SK-N-SH (cell line): ENCODE results near the gene PTPN13. TPM values are rescaled to one million over a fixed set of nuclear protein-coding genes. Genes with fewer than 3 reads are reported as not detected.

Experiments
- CTCF ChIA-PET: fragments of 300-600, 350-600 bp; formaldehyde crosslinking; extraction: SDS; loops from one replicate; lab custom pipeline; 2021; lab: Yijun Ruan, JAX
- POLR2A ChIA-PET: fragments of 350-600 bp; sonication (Branson Sonifier 250); formaldehyde crosslinking; extraction: SDS; loops from one replicate; lab custom pipeline; 2020; ENCODE audit warnings: antibody characterized with exemption, inconsistent platforms; lab: Yijun Ruan, JAX
- DNase-seq: peaks from one replicate; pipeline ENCODE4 v3.0.0; 2012
- H2AFZ ChIP-seq: fragments of 200-600 bp; sonication (generic); 2 replicates; pipeline ENCODE4 v1.8.1; 2016; ENCODE audit warnings: antibody characterized with exemption, mild to moderate bottlenecking, low read depth
- H3F3A ChIP-seq: fragments of 200-600 bp; sonication (generic); replicated peaks from 2 replicates; pipeline ENCODE3; 2016; ENCODE audit warnings: antibody characterized with exemption, mild to moderate bottlenecking; ENCODE audit not compliant: insufficient read depth
- H3K27ac ChIP-seq, 2 experiments: fragments of 200-500 bp in 1 of 2; fragments of 200-600 bp in 1 of 2; sonication (Bioruptor generic) in 1 of 2; sonication (generic), shearing (Covaris generic) in 1 of 2; 2 replicates each; pipeline versions ENCODE4 v1.5.1 to v1.6.1; 2014 to 2016; ENCODE audit warnings: low read depth in 2 of 2, inconsistent platforms in 1 of 2, low read length in 1 of 2, mild to moderate bottlenecking in 1 of 2, mixed read lengths in 1 of 2
- H3K27me3 ChIP-seq: fragments of 200-600 bp; sonication (generic), shearing (Covaris generic); 2 replicates; pipeline ENCODE4 v1.6.1; 2016; ENCODE audit warnings: mixed run types; ENCODE audit not compliant: insufficient read depth
- H3K36me3 ChIP-seq, 2 experiments: fragments of 200-500 bp in 1 of 2; fragments of 200-600 bp in 1 of 2; sonication (Bioruptor generic) in 1 of 2; sonication (generic) in 1 of 2; replicated peaks in 1 of 2; 2 replicates each; pipeline versions ENCODE3 to v1.5.1; 2014 to 2016; ENCODE audit warnings: low read length in 1 of 2, mild to moderate bottlenecking in 1 of 2; ENCODE audit not compliant: insufficient read depth in 2 of 2, control insufficient read depth in 1 of 2
- H3K4me1 ChIP-seq, 2 experiments: fragments of 200-500 bp in 1 of 2; fragments of 200-600 bp in 1 of 2; sonication (Bioruptor generic) in 1 of 2; sonication (generic), shearing (Covaris generic) in 1 of 2; 2 replicates each; pipeline versions ENCODE4 v1.5.1 to v1.6.1; 2014 to 2016; ENCODE audit warnings: low read depth in 1 of 2, low read length in 1 of 2, mixed run types in 1 of 2; ENCODE audit not compliant: insufficient read depth in 2 of 2, control insufficient read depth in 1 of 2
- H3K4me2 ChIP-seq: fragments of 200-600 bp; sonication (generic), shearing (Covaris generic); 2 replicates; pipeline ENCODE4 v1.6.1; 2017; ENCODE audit warnings: mixed run types
- H3K4me3 ChIP-seq, 2 experiments: fragments of 200-500 bp in 1 of 2; fragments of 200-600 bp in 1 of 2; sonication (Bioruptor generic) in 1 of 2; sonication (generic), shearing (Covaris generic) in 1 of 2; 2 replicates each; pipeline versions ENCODE4 v1.5.1 to v1.8.1; 2014 to 2016; ENCODE audit warnings: low read depth in 2 of 2, inconsistent platforms in 1 of 2, low read length in 1 of 2, mild to moderate bottlenecking in 1 of 2, mixed read lengths in 1 of 2, moderate library complexity in 1 of 2
- H3K79me2 ChIP-seq: fragments of 200-600 bp; sonication (generic); 2 replicates; pipeline ENCODE4 v1.8.1; 2017; ENCODE audit warnings: mild to moderate bottlenecking; ENCODE audit not compliant: insufficient read depth
- H3K9ac ChIP-seq: fragments of 200-600 bp; sonication (generic); 2 replicates; pipeline ENCODE4 v1.6.1; 2017; ENCODE audit warnings: mixed run types
- H3K9me2 ChIP-seq: fragments of 200-600 bp; sonication (generic); 2 replicates; pipeline ENCODE4 v1.6.1; 2017; ENCODE audit warnings: mixed run types
- H3K9me3 ChIP-seq: fragments of 200-600 bp; sonication (generic); 2 replicates; pipeline ENCODE4 v1.6.1; 2017; ENCODE audit warnings: mixed run types, mild to moderate bottlenecking, moderate library complexity
- H4K20me1 ChIP-seq: fragments of 200-600 bp; sonication (generic); 2 replicates; pipeline ENCODE4 v1.6.1; 2017; ENCODE audit warnings: mild to moderate bottlenecking, mixed run types; ENCODE audit not compliant: insufficient read depth
- CHD2 ChIP-seq: fragments of 150-350 bp; IDR thresholded peaks from 2 replicates; pipeline ENCODE4 v1.6.1; 2018; ENCODE audit warnings: low read length; ENCODE audit not compliant: partially characterized antibody
- CTCF ChIP-seq: fragments of 200-600 bp; sonication (generic); IDR thresholded peaks from 2 replicates; pipeline ENCODE4 v1.6.1; 2017; ENCODE audit warnings: antibody characterized with exemption, mild to moderate bottlenecking, moderate library complexity
- FOSL2 ChIP-seq: IDR thresholded peaks from 2 replicates; pipeline ENCODE4 v1.4.0; 2012; ENCODE audit warnings: low read depth, mild to moderate bottlenecking, moderate library complexity, borderline replicate concordance
- FOXM1 ChIP-seq: IDR thresholded peaks from 2 replicates; pipeline ENCODE4 v1.4.0; 2012; ENCODE audit warnings: low read depth, mild to moderate bottlenecking
- GATA2 ChIP-seq: sonication (generic); formaldehyde crosslinking; IDR thresholded peaks from 2 replicates; pipeline ENCODE4 v1.5.0; 2020; ENCODE audit warnings: mild to moderate bottlenecking, missing genetic modification reagents
- JUND ChIP-seq: IDR thresholded peaks from 2 replicates; pipeline ENCODE4 v1.4.0; 2012
- MAX ChIP-seq: IDR thresholded peaks from 2 replicates; pipeline ENCODE4 v1.4.0; 2012; ENCODE audit warnings: low read depth
- NFIC ChIP-seq: IDR thresholded peaks from 2 replicates; pipeline ENCODE4 v1.4.0; 2012; ENCODE audit warnings: borderline replicate concordance
- NRF1 ChIP-seq: IDR thresholded peaks from 2 replicates; pipeline ENCODE4 v1.6.1; 2012; ENCODE audit warnings: low read depth, mild to moderate bottlenecking, low read length
- POLR2AphosphoS5 ChIP-seq: IDR thresholded peaks from 2 replicates; pipeline ENCODE4 v1.6.1; 2012; ENCODE audit warnings: low read depth, low read length
- RCOR1 ChIP-seq: fragments of 150-350 bp; IDR thresholded peaks from 2 replicates; pipeline ENCODE4 v1.6.1; 2017; ENCODE audit warnings: antibody characterized with exemption, low read length
- RFX5 ChIP-seq: IDR thresholded peaks from 2 replicates; pipeline ENCODE4 v1.6.1; 2012; ENCODE audit warnings: mild to moderate bottlenecking, improper control_type of control experiment, low read length
- SMC3 ChIP-seq: IDR thresholded peaks from 2 replicates; pipeline ENCODE4 v1.6.1; 2012; ENCODE audit warnings: low read depth, low read length, improper control_type of control experiment
- TAF1 ChIP-seq: IDR thresholded peaks from 2 replicates; pipeline ENCODE4 v1.6.1; 2012; ENCODE audit warnings: low read depth, mild to moderate bottlenecking, low read length, moderate library complexity, borderline replicate concordance
- TEAD4 ChIP-seq: IDR thresholded peaks from 2 replicates; pipeline ENCODE4 v1.4.0; 2012; ENCODE audit warnings: mild to moderate bottlenecking, borderline replicate concordance; ENCODE audit not compliant: insufficient read depth
- USF2 ChIP-seq: fragments of 150-350 bp; IDR thresholded peaks from 2 replicates; pipeline ENCODE4 v1.6.1; 2017; ENCODE audit warnings: antibody characterized with exemption, low read length, low read depth, borderline replicate concordance
- YY1 ChIP-seq: IDR thresholded peaks from 2 replicates; pipeline ENCODE4 v1.4.0; 2012; ENCODE audit warnings: low read depth, mild to moderate bottlenecking
- ZBTB33 ChIP-seq: IDR thresholded peaks from 2 replicates; pipeline ENCODE4 v1.4.0; 2012; ENCODE audit warnings: low read depth, borderline replicate concordance
- WGBS: methylation state at CpG from one replicate; pipeline ENCODE4 v1.1.6; 2017; ENCODE audit warnings: low lambda C conversion rate; 5-methylcytosine and 5-hydroxymethylcytosine counted together
- polyA plus RNA-seq, 3 experiments: library from polyadenylated mRNA; depleted of rRNA; stranded (reverse); fragments of >200 nt; gene quantifications; 2 replicates each; pipeline ENCODE4 v1.2.3, GENCODE V29; 2012

PTPN13 gene
- polyA plus RNA-seq, 1 of the 3 experiments (the other 2 are of a cell fraction) = 5.5 TPM

GRCh38 chr4:86818211-86818610 lies 224.1 kb downstream of the PTPN13 start:
- POLR2A ChIA-PET = no interaction called here
- TF ChIP-seq TEAD4 (no peak), YY1 (no peak), NFIC (no peak), CHD2 (no peak), POLR2AphosphoS5 (no peak)
- H3K36me3 ChIP-seq = peaks cover 16 to 20% of the 10 kb centered on the region in 2 experiments
- DNase-seq = no peak
- no peaks in the 10 kb centered on the region for H3F3A ChIP-seq
- H3K4me1 ChIP-seq = peaks cover 0 to 2% of the 10 kb centered on the region in 2 experiments; a peak in 1 of 4 replicates
- no peaks in the 10 kb centered on the region for H3K27me3 ChIP-seq
- H3K9me3 ChIP-seq = no peaks in the 10 kb centered on the region
- H3K9ac ChIP-seq = no peak overlapping the region
- H2AFZ ChIP-seq = no peak overlapping the region
- H3K4me2 ChIP-seq = no peak overlapping the region
- no peaks in the 10 kb centered on the region for H4K20me1 ChIP-seq
- 92% methylated on average over 2 of the region's 2 CpGs for WGBS
- no peaks in the 10 kb centered on the region for H3K79me2 ChIP-seq
- no peaks in the 10 kb centered on the region for H3K9me2 ChIP-seq
- H3K4me3 ChIP-seq = no peak overlapping the region
- CTCF ChIA-PET = no interaction called here
- no peak overlapping the region for H3K27ac ChIP-seq

GRCh38 chr4:86818841-86819240 lies 224.7 kb downstream of the PTPN13 start:
- ChIA-PET POLR2A (no interaction called here), CTCF (no interaction called here)
- no peaks in the 10 kb centered on the region for H3K79me2 ChIP-seq
- H3K9me3 ChIP-seq = no peaks in the 10 kb centered on the region
- H3K27ac ChIP-seq = no peak overlapping the region
- peaks cover 0 to 2% of the 10 kb centered on the region in 2 experiments; a peak in 1 of 4 replicates for H3K4me1 ChIP-seq
- H3K4me2 ChIP-seq = no peak overlapping the region
- peaks cover 16 to 20% of the 10 kb centered on the region in 2 experiments for H3K36me3 ChIP-seq
- H3F3A ChIP-seq = no peaks in the 10 kb centered on the region
- 95% methylated on average over 3 of the region's 3 CpGs for WGBS
- H3K9ac ChIP-seq = no peak overlapping the region
- no peak for DNase-seq
- TF ChIP-seq RFX5 (no peak), FOXM1 (no peak), FOSL2 (no peak), GATA2 (no peak), NFIC (no peak), USF2 (no peak)
- H2AFZ ChIP-seq = no peak overlapping the region
- H3K9me2 ChIP-seq = no peaks in the 10 kb centered on the region
- no peaks in the 10 kb centered on the region for H3K27me3 ChIP-seq
- no peaks in the 10 kb centered on the region for H4K20me1 ChIP-seq
- H3K4me3 ChIP-seq = no peak overlapping the region

- Histone ChIP-seq H3K27me3 (no peaks in the 10 kb centered on the region), H3K4me1 (peaks cover 0 to 2% of the 10 kb centered on the region in 2 experiments; a peak in 1 of 4 replicates), H3K36me3 (peaks cover 13 to 17% of the 10 kb centered on the region in 2 experiments), H4K20me1 (no peaks in the 10 kb centered on the region), H3K9me2 (no peaks in the 10 kb centered on the region), H3K4me2 (no peak overlapping the region), H3K27ac (no peak overlapping the region), H3K9ac (no peak overlapping the region), H3K4me3 (no peak overlapping the region), H2AFZ (no peak overlapping the region), H3F3A (no peaks in the 10 kb centered on the region), H3K79me2 (no peaks in the 10 kb centered on the region), H3K9me3 (no peaks in the 10 kb centered on the region)
- 94% methylated on average over 7 of the region's 7 CpGs for WGBS
- no peak for DNase-seq
- CTCF ChIA-PET = no interaction called here
- POLR2A ChIA-PET = no interaction called here
- TF ChIP-seq FOXM1 (no peak), MAX (no peak), CTCF (no peak), SMC3 (no peak), GATA2 (no peak), TAF1 (no peak), RCOR1 (no peak), ZBTB33 (no peak), JUND (no peak), NRF1 (no peak), RFX5 (no peak), FOSL2 (no peak)
These were observed 225.4 kb downstream of the PTPN13 start for GRCh38 chr4:86819561-86819960.
